Left ventricle myocardium inferior (tissue), 1 donor: ENCODE data around the gene SLC8B1. TPM values are rescaled to one million over a fixed set of nuclear protein-coding genes. Genes with fewer than 3 reads are reported as not detected.

Experiments used
- DNase-seq: peaks from one replicate; pipeline ENCODE4 v3.0.0-alpha.2; 2020
- H3K27ac ChIP-seq: fragments of 200-600 bp; replicated peaks from 2 replicates; pipeline ENCODE4 v1.8.0; 2021
- H3K27me3 ChIP-seq: fragments of 200-600 bp; 2 replicates; pipeline ENCODE4 v1.8.0; 2021; ENCODE audit warnings: low read depth
- H3K36me3 ChIP-seq: fragments of 200-600 bp; 2 replicates; pipeline ENCODE4 v1.8.0; 2021
- H3K4me1 ChIP-seq: fragments of 200-600 bp; 2 replicates; pipeline ENCODE4 v1.8.0; 2021
- H3K4me3 ChIP-seq: fragments of 200-600 bp; 2 replicates; pipeline ENCODE4 v1.8.0; 2021; ENCODE audit warnings: mild to moderate bottlenecking, moderate library complexity
- H3K9me3 ChIP-seq: fragments of 200-600 bp; replicated peaks from 2 replicates; pipeline ENCODE4 v1.8.0; 2021
- CTCF ChIP-seq: fragments of 200-600 bp; IDR thresholded peaks from 2 replicates; pipeline ENCODE4 v1.8.0; 2021; ENCODE audit warnings: antibody characterized with exemption, mild to moderate bottlenecking, borderline replicate concordance
- intact Hi-C: fragments of 100-400 bp; cut with micrococcal nuclease; formaldehyde crosslinking; loops from one replicate; pipeline ENCODE4 v1.11.0; 2022
- total RNA-seq: library from RNA; stranded (reverse); fragmentation: NEBNext Ultra II Directional; extraction: Animal tissue kit (Norgen Biotek cat#: 25700); gene quantifications from one replicate; pipeline ENCODE4 v1.2.1, GENCODE V29; 2021
- donor health status: DM: no; HTN: yes; CAD: no; lungs with severe emphysema.

SLC8B1 gene
- total RNA-seq, 1 donor from 2014 or later, result 9.2 TPM

- Histone ChIP-seq H3K4me3 (no peak overlapping the region), H3K27me3 (no peaks in the 10 kb centered on the region), H3K4me1 (peaks cover 29% of the 10 kb centered on the region), H3K9me3 (no peaks in the 10 kb centered on the region), H3K27ac (no peak overlapping the region), H3K36me3 (peaks cover 46% of the 10 kb centered on the region)
- no peak for TF ChIP-seq CTCF
- DNase-seq, result no peak
- intact Hi-C loops, result no loop called here
Observed at GRCh38 chr12:113369391-113369985, 34.6 kb upstream of the SLC8B1 start.

- no peak for TF ChIP-seq CTCF
- intact Hi-C loops, result no loop called here
- H3K4me1 ChIP-seq, result peaks cover 29% of the 10 kb centered on the region
- H3K27me3 ChIP-seq, result no peaks in the 10 kb centered on the region
- H3K4me3 ChIP-seq, result no peak overlapping the region
- no peak overlapping the region for H3K27ac ChIP-seq
- H3K36me3 ChIP-seq, result peaks cover 40% of the 10 kb centered on the region
- DNase-seq, result no peak
- no peaks in the 10 kb centered on the region for H3K9me3 ChIP-seq
Observed at GRCh38 chr12:113368331-113368730, 33.4 kb upstream of the SLC8B1 start.

- H3K4me3 ChIP-seq, result no peak overlapping the region
- TF ChIP-seq CTCF, result no peak
- intact Hi-C loops, result no loop called here
- no peaks in the 10 kb centered on the region for H3K27me3 ChIP-seq
- H3K27ac ChIP-seq, result peak overlapping the region; percentile 71
- H3K36me3 ChIP-seq, result peaks cover 26% of the 10 kb centered on the region
- peaks cover 35% of the 10 kb centered on the region for H3K4me1 ChIP-seq
- no peaks in the 10 kb centered on the region for H3K9me3 ChIP-seq
- DNase-seq, result peak; percentile 21
Observed at GRCh38 chr12:113366827-113367226, 31.9 kb upstream of the SLC8B1 start.

GRCh38 chr12:113365639-113366395 lies 30.9 kb upstream of the SLC8B1 start:
- no peaks in the 10 kb centered on the region for H3K27me3 ChIP-seq
- H3K27ac ChIP-seq, result peak overlapping the region; percentile 71
- no peak overlapping the region for H3K4me3 ChIP-seq
- no peak for TF ChIP-seq CTCF
- peaks cover 36% of the 10 kb centered on the region for H3K4me1 ChIP-seq
- intact Hi-C loops, result no loop called here
- DNase-seq, result no peak
- no peaks in the 10 kb centered on the region for H3K9me3 ChIP-seq
- H3K36me3 ChIP-seq, result peaks cover 17% of the 10 kb centered on the region

- H3K27me3 ChIP-seq, result no peaks in the 10 kb centered on the region
- peaks cover 45% of the 10 kb centered on the region for H3K4me1 ChIP-seq
- DNase-seq, result no peak
- no peak overlapping the region for H3K4me3 ChIP-seq
- no peaks in the 10 kb centered on the region for H3K9me3 ChIP-seq
- no peak for TF ChIP-seq CTCF
- peaks cover 13% of the 10 kb centered on the region for H3K36me3 ChIP-seq
- intact Hi-C loops, result no loop called here
- peak overlapping the region; percentile 71 for H3K27ac ChIP-seq
Observed at GRCh38 chr12:113364698-113365097, 29.8 kb upstream of the SLC8B1 start.
